H1 (cell line): Measurements from ENCODE around the gene OR8H3. TPM values are rescaled to one million over a fixed set of nuclear protein-coding genes. Genes with fewer than 3 reads are reported as not detected.

Experiments
- CTCF ChIA-PET: fragments of 300-600 bp; sonication (Branson Sonifier 250); formaldehyde crosslinking; loops from one replicate; lab custom pipeline; 2021; ENCODE audit not compliant: partially characterized antibody; lab: Charles Lee
- POLR2A ChIA-PET: fragments of 300-600 bp; sonication (Branson Sonifier 250); formaldehyde crosslinking; loops from one replicate; lab custom pipeline; 2021; ENCODE audit warnings: inconsistent platforms; ENCODE audit not compliant: partially characterized antibody; lab: Charles Lee
- DNase-seq, 2 experiments: peaks; one replicate each; pipeline versions ENCODE4 v3.0.0 to v3.0.0-alpha.2; 2010 to 2022; ENCODE audit warnings: low spot score in 2 of 2, low read depth in 1 of 2, mixed read lengths in 1 of 2
- FAIRE-seq: peaks from 2 replicates; lab custom pipeline; 2011; peaks lifted over from hg19 to GRCh38; lab: Jason Lieb, UNC
- H2AFZ ChIP-seq: 2 replicates; pipeline ENCODE4 v1.8.1; 2012; ENCODE audit warnings: low read length, inconsistent platforms
- H2AK5ac ChIP-seq: 2 replicates; pipeline ENCODE4 v1.6.1; 2013; ENCODE audit warnings: low read depth, low read length
- H2BK120ac ChIP-seq: replicated peaks from 2 replicates; pipeline ENCODE3; 2013; ENCODE audit warnings: low read depth, low read length, inconsistent platforms
- H2BK12ac ChIP-seq: 2 replicates; pipeline ENCODE4 v1.6.1; 2013; ENCODE audit warnings: low read depth, low read length
- H2BK15ac ChIP-seq: 2 replicates; pipeline ENCODE4 v1.6.1; 2013; ENCODE audit warnings: low read length
- H2BK20ac ChIP-seq: 2 replicates; pipeline ENCODE4 v1.6.1; 2013; ENCODE audit warnings: low read length
- H2BK5ac ChIP-seq: 2 replicates; pipeline ENCODE4 v1.6.1; 2013; ENCODE audit warnings: low read depth, low read length
- H3K14ac ChIP-seq: 2 replicates; pipeline ENCODE4 v1.6.1; 2013; ENCODE audit warnings: inconsistent platforms; ENCODE audit not compliant: insufficient read length
- H3K18ac ChIP-seq: 2 replicates; pipeline ENCODE4 v1.6.1; 2013; ENCODE audit warnings: low read length; ENCODE audit errors: extremely low read depth
- H3K23ac ChIP-seq: 2 replicates; pipeline ENCODE4 v1.6.1; 2013; ENCODE audit warnings: inconsistent platforms; ENCODE audit not compliant: insufficient read length
- H3K23me2 ChIP-seq: 2 replicates; pipeline ENCODE4 v1.6.1; 2013; ENCODE audit warnings: low read depth, low read length
- H3K27ac ChIP-seq: 2 replicates; pipeline ENCODE4 v1.6.1; 2011; ENCODE audit warnings: low read depth, low read length, inconsistent platforms
- H3K27me3 ChIP-seq, 4 experiments: replicated peaks in 1 of 4; 1 replicate in 1 of 4; 2 replicates in 3 of 4; pipeline versions ENCODE4 v1.6.1 to v1.8.1; 2011 to 2013; ENCODE audit warnings: low read length in 3 of 4, mild to moderate bottlenecking in 3 of 4, inconsistent platforms in 2 of 4, mixed read lengths in 2 of 4, moderate library complexity in 1 of 4; ENCODE audit not compliant: control insufficient read depth in 3 of 4, insufficient read depth in 3 of 4; ENCODE audit errors: extremely low read depth in 1 of 4
- H3K36me3 ChIP-seq, 4 experiments: 2 replicates each; pipeline versions ENCODE4 v1.6.1 to v1.8.1; 2011 to 2013; ENCODE audit warnings: mild to moderate bottlenecking in 4 of 4, low read length in 3 of 4, moderate library complexity in 2 of 4, control low read depth in 1 of 4, inconsistent platforms in 1 of 4; ENCODE audit not compliant: insufficient read depth in 4 of 4, control insufficient read depth in 2 of 4
- H3K4ac ChIP-seq: replicated peaks from 2 replicates; pipeline ENCODE3; 2013; ENCODE audit warnings: low read length, low read depth, mixed read lengths, inconsistent platforms; ENCODE audit not compliant: insufficient read length
- H3K4me1 ChIP-seq, 4 experiments: replicated peaks in 1 of 4; 1 replicate in 1 of 4; 2 replicates in 3 of 4; pipeline versions ENCODE4 v1.6.1 to v1.8.1; 2011 to 2013; ENCODE audit warnings: low read length in 3 of 4, inconsistent platforms in 2 of 4, mixed read lengths in 1 of 4; ENCODE audit not compliant: insufficient read depth in 4 of 4, control insufficient read depth in 3 of 4
- H3K4me2 ChIP-seq, 2 experiments: 2 replicates each; pipeline versions ENCODE4 v1.6.1 to v1.8.1; 2011 to 2013; ENCODE audit warnings: low read depth in 2 of 2, low read length in 2 of 2, control low read depth in 1 of 2, inconsistent platforms in 1 of 2, mild to moderate bottlenecking in 1 of 2; ENCODE audit not compliant: insufficient read depth in 1 of 2
- H3K4me3 ChIP-seq, 4 experiments: fragments of 200-600, 300-600 bp in 1 of 4; sonication (generic), shearing (Covaris generic), sonication (Bioruptor Twin) in 1 of 4; 2 replicates each; pipeline versions ENCODE4 v1.5.1 to v1.8.1; 2011 to 2016; ENCODE audit warnings: low read length in 4 of 4, low read depth in 3 of 4, control low read depth in 2 of 4, inconsistent platforms in 2 of 4, mild to moderate bottlenecking in 2 of 4, mixed read lengths in 1 of 4, moderate library complexity in 1 of 4; ENCODE audit not compliant: insufficient read depth in 2 of 4; ENCODE audit errors: extremely low read depth in 1 of 4
- H3K56ac ChIP-seq: replicated peaks from 2 replicates; pipeline ENCODE3; 2013; ENCODE audit warnings: low read depth, mild to moderate bottlenecking, mixed read lengths, low read length, inconsistent platforms; ENCODE audit not compliant: insufficient read length
- H3K79me1 ChIP-seq: 2 replicates; pipeline ENCODE4 v1.6.1; 2013; ENCODE audit warnings: low read depth, low read length, control low read depth
- H3K79me2 ChIP-seq, 2 experiments: 2 replicates each; pipeline versions ENCODE4 v1.6.1 to v1.8.1; 2012 to 2013; ENCODE audit warnings: low read length in 2 of 2, mild to moderate bottlenecking in 2 of 2, inconsistent platforms in 1 of 2; ENCODE audit not compliant: insufficient read depth in 2 of 2, control insufficient read depth in 1 of 2
- H3K9ac ChIP-seq, 4 experiments: replicated peaks in 1 of 4; 1 replicate in 1 of 4; 2 replicates in 3 of 4; pipeline versions ENCODE4 v1.6.1 to v1.8.1; 2011 to 2013; ENCODE audit warnings: low read depth in 3 of 4, low read length in 3 of 4, control low read depth in 2 of 4, mild to moderate bottlenecking in 2 of 4, moderate library complexity in 2 of 4, inconsistent platforms in 1 of 4; ENCODE audit errors: extremely low read depth in 1 of 4
- H3K9me3 ChIP-seq, 2 experiments: 2 replicates each; pipeline versions ENCODE4 v1.6.1 to v1.8.1; 2012 to 2013; ENCODE audit warnings: mild to moderate bottlenecking in 2 of 2, moderate library complexity in 2 of 2, control low read depth in 1 of 2, inconsistent platforms in 1 of 2, low read depth in 1 of 2, low read length in 1 of 2, mixed read lengths in 1 of 2; ENCODE audit not compliant: insufficient read depth in 2 of 2
- H4K20me1 ChIP-seq, 2 experiments: replicated peaks in 1 of 2; 2 replicates each; pipeline versions ENCODE3 to v1.8.1; 2011 to 2013; ENCODE audit warnings: inconsistent platforms in 2 of 2, low read length in 2 of 2, mild to moderate bottlenecking in 1 of 2; ENCODE audit not compliant: insufficient read depth in 2 of 2, control insufficient read depth in 1 of 2
- H4K5ac ChIP-seq: 2 replicates; pipeline ENCODE4 v1.6.1; 2013; ENCODE audit warnings: low read length, low read depth, mixed read lengths, inconsistent platforms; ENCODE audit not compliant: insufficient read length
- H4K8ac ChIP-seq: 2 replicates; pipeline ENCODE4 v1.8.0; 2013; ENCODE audit warnings: mild to moderate bottlenecking, moderate library complexity, low read length, inconsistent platforms; ENCODE audit not compliant: insufficient read depth; ENCODE audit errors: extremely low read depth
- H4K91ac ChIP-seq: replicated peaks from 2 replicates; pipeline ENCODE3; 2013; ENCODE audit warnings: low read length, mixed read lengths, inconsistent platforms; ENCODE audit not compliant: insufficient read length
- CHD2 ChIP-seq: IDR thresholded peaks from 2 replicates; pipeline ENCODE4 v1.6.1; 2012; ENCODE audit warnings: low read length, improper control_type of control experiment
- EGR1 ChIP-seq: IDR thresholded peaks from 2 replicates; pipeline ENCODE4 v1.6.1; 2011; ENCODE audit warnings: low read depth, low read length, borderline replicate concordance
- NANOG ChIP-seq: IDR thresholded peaks from 2 replicates; pipeline ENCODE4 v1.6.1; 2011; ENCODE audit warnings: low read length, low read depth, mild to moderate bottlenecking, inconsistent platforms; ENCODE audit not compliant: insufficient read depth, poor library complexity, severe bottlenecking
- POLR2AphosphoS5 ChIP-seq: IDR thresholded peaks from 2 replicates; pipeline ENCODE4 v1.6.1; 2011; ENCODE audit warnings: low read depth, low read length
- RFX5 ChIP-seq: IDR thresholded peaks from 2 replicates; pipeline ENCODE4 v1.6.1; 2011; ENCODE audit warnings: low read depth, low read length, improper control_type of control experiment, borderline replicate concordance
- TAF7 ChIP-seq: optimal IDR thresholded peaks from 2 replicates; pipeline ENCODE3; 2011; ENCODE audit warnings: low read depth, mild to moderate bottlenecking, inconsistent platforms, low read length, moderate library complexity, borderline replicate concordance
- TEAD4 ChIP-seq: IDR thresholded peaks from 2 replicates; pipeline ENCODE4 v1.6.1; 2012; ENCODE audit warnings: low read depth, low read length, inconsistent platforms, mixed read lengths
- YY1 ChIP-seq: IDR thresholded peaks from 2 replicates; pipeline ENCODE4 v1.6.1; 2011; ENCODE audit warnings: low read depth, mild to moderate bottlenecking, low read length
- ZNF274 ChIP-seq: IDR thresholded peaks from 2 replicates; pipeline ENCODE4 v1.7.0; 2012; ENCODE audit warnings: low read length, borderline replicate concordance; ENCODE audit errors: extremely low read depth
- WGBS, 2 experiments: shearing (Covaris generic) in 1 of 2; methylation state at CpG; one replicate each; pipeline versions ENCODE4 v1.1.6 to v1.1.7; 2013 to 2015; ENCODE audit warnings: low lambda C conversion rate in 2 of 2, mixed read lengths in 2 of 2, inconsistent platforms in 1 of 2, low coverage in 1 of 2, missing lambda C conversion rate in 1 of 2; ENCODE audit not compliant: insufficient replicate concordance in 2 of 2, insufficient coverage in 1 of 2, insufficient read length in 1 of 2; ENCODE audit errors: extremely low coverage in 1 of 2, missing lambda C conversion rate in 1 of 2; 5-methylcytosine and 5-hydroxymethylcytosine counted together
- polyA plus RNA-seq, 7 experiments: library from polyadenylated mRNA; depleted of rRNA in 3 of 7; stranded (reverse) in 5 of 7; unstranded in 2 of 7; fragments of >200 nt in 5 of 7; fragments of 200-250 nt in 2 of 7; gene quantifications; 1 replicate in 5 of 7; 2 replicates in 1 of 7; 4 replicates in 1 of 7; pipeline versions ENCODE4 v1.2.1 to v1.2.3, GENCODE V29; 2011 to 2013; ENCODE audit warnings: missing spikeins in 2 of 7, mixed read lengths in 2 of 7
- total RNA-seq: library from RNA; stranded (reverse); fragmentation: NEBNext Ultra II Directional; extraction: Animal tissue kit (Norgen Biotek cat#: 25700); gene quantifications from 2 replicates; pipeline ENCODE4 v1.2.1, GENCODE V29; 2021
- TF ChIP-seq, protein P1 (sequence below), 3 experiments: IDR thresholded peaks; 1 replicate in 2 of 3; 2 replicates in 1 of 3; pipeline versions ENCODE4 v1.5.1 to v1.6.1; 2011; ENCODE audit warnings: low read length in 3 of 3, mild to moderate bottlenecking in 3 of 3, inconsistent platforms in 2 of 3, low read depth in 1 of 3, moderate library complexity in 1 of 3; ENCODE audit not compliant: insufficient read depth in 1 of 3; ENCODE audit errors: control extremely low read depth in 1 of 3
- TF ChIP-seq, protein P2 (sequence below): IDR thresholded peaks from 2 replicates; pipeline ENCODE4 v1.6.1; 2011; ENCODE audit warnings: low read depth, mild to moderate bottlenecking, low read length; ENCODE audit not compliant: insufficient read depth

OR8H3 gene
- total and polyA plus RNA-seq, 2 of the 8 experiments (the other 6 are each of a cell fraction or from before 2014, with no cell fraction given), result not detected

GRCh38 chr11:56151376-56151775 is 29.2 kb downstream of the OR8H3 start:
- Histone ChIP-seq H3K9me3 (peaks cover 0 to 7% of the 10 kb centered on the region in 2 experiments; a peak in 2 of 4 replicates), H4K91ac (no peak overlapping the region), H3K4me3 (no peak overlapping the region), H2BK20ac (no peak overlapping the region), H3K36me3 (no peaks in the 10 kb centered on the region; a peak in 1 of 8 replicates), H3K27me3 (no peaks in the 10 kb centered on the region), H3K4ac (no peak overlapping the region), H4K8ac (no peak overlapping the region), H3K23me2 (no peaks in the 10 kb centered on the region), H3K23ac (no peak overlapping the region), H3K4me1 (no peaks in the 10 kb centered on the region), H3K14ac (no peak overlapping the region), H4K20me1 (no peaks in the 10 kb centered on the region), H2AFZ (no peak overlapping the region), H2BK12ac (no peak overlapping the region), H3K56ac (no peak overlapping the region), H2BK5ac (no peak overlapping the region), H3K79me1 (no peaks in the 10 kb centered on the region), H3K9ac (no peak overlapping the region), H3K27ac (no peak overlapping the region), H2BK120ac (no peak overlapping the region), H2AK5ac (no peak overlapping the region), H4K5ac (no peak overlapping the region), H3K4me2 (no peak overlapping the region), H2BK15ac (no peak overlapping the region), H3K18ac (no peak overlapping the region), H3K79me2 (no peaks in the 10 kb centered on the region)
- no peak for DNase-seq
- no peak for FAIRE-seq
- TF ChIP-seq NANOG (no peak), RFX5 (no peak), POLR2AphosphoS5 (no peak), YY1 (no peak), ZNF274 (no peak), EGR1 (no peak), CHD2 (no peak), TEAD4 (no peak), TAF7 (no peak)
- TF ChIP-seq, protein P1, sequence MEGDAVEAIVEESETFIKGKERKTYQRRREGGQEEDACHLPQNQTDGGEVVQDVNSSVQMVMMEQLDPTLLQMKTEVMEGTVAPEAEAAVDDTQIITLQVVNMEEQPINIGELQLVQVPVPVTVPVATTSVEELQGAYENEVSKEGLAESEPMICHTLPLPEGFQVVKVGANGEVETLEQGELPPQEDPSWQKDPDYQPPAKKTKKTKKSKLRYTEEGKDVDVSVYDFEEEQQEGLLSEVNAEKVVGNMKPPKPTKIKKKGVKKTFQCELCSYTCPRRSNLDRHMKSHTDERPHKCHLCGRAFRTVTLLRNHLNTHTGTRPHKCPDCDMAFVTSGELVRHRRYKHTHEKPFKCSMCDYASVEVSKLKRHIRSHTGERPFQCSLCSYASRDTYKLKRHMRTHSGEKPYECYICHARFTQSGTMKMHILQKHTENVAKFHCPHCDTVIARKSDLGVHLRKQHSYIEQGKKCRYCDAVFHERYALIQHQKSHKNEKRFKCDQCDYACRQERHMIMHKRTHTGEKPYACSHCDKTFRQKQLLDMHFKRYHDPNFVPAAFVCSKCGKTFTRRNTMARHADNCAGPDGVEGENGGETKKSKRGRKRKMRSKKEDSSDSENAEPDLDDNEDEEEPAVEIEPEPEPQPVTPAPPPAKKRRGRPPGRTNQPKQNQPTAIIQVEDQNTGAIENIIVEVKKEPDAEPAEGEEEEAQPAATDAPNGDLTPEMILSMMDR (IDR thresholded peaks at IDR 0.05; ENCODE audit: control extremely low read depth in 1 of 3, insufficient read depth in 1 of 3, low read depth in 1 of 3, low read length in 3 of 3), result no peak
- TF ChIP-seq, protein P2, sequence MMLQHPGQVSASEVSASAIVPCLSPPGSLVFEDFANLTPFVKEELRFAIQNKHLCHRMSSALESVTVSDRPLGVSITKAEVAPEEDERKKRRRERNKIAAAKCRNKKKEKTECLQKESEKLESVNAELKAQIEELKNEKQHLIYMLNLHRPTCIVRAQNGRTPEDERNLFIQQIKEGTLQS, result no peak
- CTCF ChIA-PET, result no interaction called here
- POLR2A ChIA-PET, result no interaction called here
- WGBS, 2 experiments, result 100% methylated on average over 1 of the region's 1 CpG; no CpG with 5 or more reads in 1 of the 2 experiments
